Fibroblast of peridontal ligament (primary cell): Measurements from ENCODE around the gene OTUD5.
"Not testable (repeated sequence)": the region's sequence is repeated elsewhere in the genome, so short reads cannot be mapped to it uniquely, and the experiment has no call there.

ENCODE experiments used
- DNase-seq: peaks from one replicate; pipeline ENCODE4 v3.0.0-alpha.2; 2010; ENCODE audit errors: extremely low read depth

The OTUD5 gene

DNA sequence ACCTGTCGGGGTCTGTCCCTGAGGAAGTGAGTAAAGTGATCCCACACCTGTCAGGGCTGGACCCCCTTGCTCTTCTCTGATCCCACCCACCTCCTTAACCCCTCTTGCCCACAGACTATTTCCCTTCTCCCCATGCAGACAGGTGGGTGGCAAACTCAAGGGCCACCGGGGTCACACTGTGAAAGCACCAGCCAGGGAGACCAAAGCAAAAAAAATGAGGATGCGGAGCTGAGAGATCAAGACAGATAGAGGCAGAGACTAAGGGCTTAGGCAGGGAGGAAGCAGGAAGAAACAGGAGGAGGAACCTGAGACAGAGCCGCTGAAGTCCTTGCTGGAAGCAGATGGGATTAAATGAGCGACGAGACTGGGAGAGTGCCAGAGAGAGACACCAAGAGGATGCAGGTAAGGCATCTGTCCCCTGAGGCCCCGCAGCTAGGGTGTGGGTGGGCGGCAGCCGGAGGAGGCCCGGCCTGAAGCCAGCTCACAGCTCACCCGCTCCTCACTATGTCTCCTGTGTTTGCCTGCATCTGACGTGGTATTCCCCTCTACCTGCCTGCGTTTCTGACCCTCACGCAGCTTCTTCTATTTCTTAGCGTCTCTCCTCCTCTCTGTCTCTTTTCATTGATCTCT, 67.0 kb downstream of the OTUD5 start:
- DNase-seq, result no peak

DNA sequence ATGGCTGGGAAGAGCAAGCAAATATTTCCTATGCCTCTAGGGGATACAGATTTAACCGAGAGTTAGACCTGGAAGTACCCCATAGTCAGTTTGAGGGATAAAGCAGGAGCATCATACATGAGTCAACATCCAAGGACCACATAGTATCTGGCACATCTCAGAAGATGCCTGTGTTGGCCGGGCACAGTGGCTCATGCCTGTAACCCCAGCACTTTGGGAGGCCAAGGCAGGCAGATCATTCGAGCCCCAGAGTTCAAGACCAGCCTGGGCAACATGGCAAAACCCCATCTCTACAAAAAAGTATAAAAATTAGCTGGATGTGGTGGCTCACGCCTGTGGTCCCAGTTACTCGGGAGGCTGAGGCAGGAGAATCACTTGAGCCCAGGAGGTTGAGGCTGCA, 70.8 kb downstream of the OTUD5 start:
- DNase-seq, result not testable (repeated sequence)

DNA sequence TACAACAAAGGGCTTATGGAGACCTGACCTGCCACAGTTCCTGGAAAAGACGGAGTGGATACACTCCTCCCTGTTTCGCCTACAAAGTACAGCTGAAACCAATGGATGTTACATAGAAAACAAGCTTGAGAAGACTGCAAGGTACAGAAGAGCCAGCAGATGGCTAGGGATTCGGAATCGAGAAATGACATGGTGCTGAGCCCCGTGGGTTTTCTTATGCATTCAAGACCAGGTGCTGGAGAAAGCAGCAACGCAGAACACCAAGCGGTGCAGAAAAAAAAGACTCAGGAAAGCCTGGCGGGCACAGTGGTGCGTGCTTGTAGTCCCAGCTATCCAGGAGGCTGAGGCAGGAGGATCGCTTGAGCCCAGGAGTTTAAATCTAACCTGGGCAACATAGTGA, 73.7 kb downstream of the OTUD5 start:
- DNase-seq, result no peak

DNA sequence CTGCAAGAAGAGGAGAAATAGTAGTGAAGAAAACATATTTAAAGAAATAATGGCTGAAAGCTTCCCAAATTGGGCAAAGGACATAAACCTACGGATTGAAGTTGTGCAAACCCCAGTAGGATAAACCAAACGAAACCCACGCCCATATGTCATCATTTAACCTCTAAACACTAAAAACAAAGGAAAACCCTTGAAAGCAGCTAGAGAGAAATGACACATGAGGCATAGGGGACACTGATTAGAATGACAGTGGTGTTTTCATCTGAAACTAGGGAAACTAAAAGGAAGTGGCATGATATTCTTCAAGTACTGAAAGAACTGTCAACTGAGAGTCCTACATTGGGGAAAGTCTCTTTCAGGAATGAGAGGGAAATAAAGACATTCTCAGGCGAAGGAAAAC, 80.5 kb downstream of the OTUD5 start:
- DNase-seq, result not testable (repeated sequence)
